ENCODE results near the gene LFNG. TPM values are rescaled to one million over a fixed set of nuclear protein-coding genes. Genes with fewer than 3 reads are reported as not detected.

The LFNG gene
- total and polyA plus RNA-seq, 4 donors = 0.22 to 2.9 (median 2.6) TPM

DNA sequence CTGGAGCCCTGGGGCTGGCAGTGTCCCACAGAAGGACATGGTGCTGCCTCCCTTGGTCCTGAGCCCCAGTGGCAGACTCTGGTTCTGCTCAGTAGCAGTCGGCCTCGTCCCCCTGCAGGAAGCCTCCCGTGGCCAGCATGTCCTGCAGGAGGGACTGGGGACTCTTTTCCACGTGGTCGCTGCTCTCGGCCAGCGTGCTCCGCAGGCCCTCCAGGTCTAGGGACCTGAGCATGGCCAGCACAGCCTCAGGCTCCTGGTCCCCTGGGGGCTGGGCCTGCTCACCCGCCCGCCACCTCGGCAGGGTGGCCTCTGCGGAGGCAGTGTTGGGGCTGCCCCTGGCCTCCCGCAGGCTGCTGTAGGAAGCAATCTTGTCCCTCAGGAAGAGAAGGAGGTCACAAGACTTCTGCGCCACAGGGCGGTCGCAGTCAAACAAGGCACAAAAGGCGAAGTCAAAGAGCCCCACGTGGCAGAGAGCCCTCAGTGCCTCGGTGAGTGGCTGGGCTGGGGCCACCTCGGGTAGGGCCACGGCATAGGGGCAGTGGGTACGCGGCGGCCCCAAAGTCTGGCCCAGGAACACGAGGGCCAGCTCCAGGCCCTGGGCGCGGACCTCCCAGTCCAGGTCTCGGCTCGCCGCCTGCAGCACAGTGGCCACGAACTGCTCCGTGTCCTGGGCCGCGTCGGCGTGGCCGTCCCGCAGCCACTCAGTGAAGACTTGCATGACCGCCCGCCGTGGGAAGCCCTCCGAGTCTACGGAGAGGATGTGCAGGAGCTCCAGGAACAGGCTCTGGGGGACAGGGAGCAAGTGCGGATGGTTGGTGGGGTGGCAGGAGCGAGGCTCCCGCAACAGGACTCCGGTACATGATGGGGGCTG is 18.6 kb downstream of the LFNG start:
- DNase-seq (ENCODE audit: low spot score) = no peak
- TF ChIP-seq HNF4A (conservative IDR thresholded peaks at IDR 0.05) = no peak
- TF ChIP-seq, protein P1, sequence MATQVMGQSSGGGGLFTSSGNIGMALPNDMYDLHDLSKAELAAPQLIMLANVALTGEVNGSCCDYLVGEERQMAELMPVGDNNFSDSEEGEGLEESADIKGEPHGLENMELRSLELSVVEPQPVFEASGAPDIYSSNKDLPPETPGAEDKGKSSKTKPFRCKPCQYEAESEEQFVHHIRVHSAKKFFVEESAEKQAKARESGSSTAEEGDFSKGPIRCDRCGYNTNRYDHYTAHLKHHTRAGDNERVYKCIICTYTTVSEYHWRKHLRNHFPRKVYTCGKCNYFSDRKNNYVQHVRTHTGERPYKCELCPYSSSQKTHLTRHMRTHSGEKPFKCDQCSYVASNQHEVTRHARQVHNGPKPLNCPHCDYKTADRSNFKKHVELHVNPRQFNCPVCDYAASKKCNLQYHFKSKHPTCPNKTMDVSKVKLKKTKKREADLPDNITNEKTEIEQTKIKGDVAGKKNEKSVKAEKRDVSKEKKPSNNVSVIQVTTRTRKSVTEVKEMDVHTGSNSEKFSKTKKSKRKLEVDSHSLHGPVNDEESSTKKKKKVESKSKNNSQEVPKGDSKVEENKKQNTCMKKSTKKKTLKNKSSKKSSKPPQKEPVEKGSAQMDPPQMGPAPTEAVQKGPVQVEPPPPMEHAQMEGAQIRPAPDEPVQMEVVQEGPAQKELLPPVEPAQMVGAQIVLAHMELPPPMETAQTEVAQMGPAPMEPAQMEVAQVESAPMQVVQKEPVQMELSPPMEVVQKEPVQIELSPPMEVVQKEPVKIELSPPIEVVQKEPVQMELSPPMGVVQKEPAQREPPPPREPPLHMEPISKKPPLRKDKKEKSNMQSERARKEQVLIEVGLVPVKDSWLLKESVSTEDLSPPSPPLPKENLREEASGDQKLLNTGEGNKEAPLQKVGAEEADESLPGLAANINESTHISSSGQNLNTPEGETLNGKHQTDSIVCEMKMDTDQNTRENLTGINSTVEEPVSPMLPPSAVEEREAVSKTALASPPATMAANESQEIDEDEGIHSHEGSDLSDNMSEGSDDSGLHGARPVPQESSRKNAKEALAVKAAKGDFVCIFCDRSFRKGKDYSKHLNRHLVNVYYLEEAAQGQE (IDR thresholded peaks at IDR 0.05) = no peak
- TF ChIP-seq, protein P2, sequence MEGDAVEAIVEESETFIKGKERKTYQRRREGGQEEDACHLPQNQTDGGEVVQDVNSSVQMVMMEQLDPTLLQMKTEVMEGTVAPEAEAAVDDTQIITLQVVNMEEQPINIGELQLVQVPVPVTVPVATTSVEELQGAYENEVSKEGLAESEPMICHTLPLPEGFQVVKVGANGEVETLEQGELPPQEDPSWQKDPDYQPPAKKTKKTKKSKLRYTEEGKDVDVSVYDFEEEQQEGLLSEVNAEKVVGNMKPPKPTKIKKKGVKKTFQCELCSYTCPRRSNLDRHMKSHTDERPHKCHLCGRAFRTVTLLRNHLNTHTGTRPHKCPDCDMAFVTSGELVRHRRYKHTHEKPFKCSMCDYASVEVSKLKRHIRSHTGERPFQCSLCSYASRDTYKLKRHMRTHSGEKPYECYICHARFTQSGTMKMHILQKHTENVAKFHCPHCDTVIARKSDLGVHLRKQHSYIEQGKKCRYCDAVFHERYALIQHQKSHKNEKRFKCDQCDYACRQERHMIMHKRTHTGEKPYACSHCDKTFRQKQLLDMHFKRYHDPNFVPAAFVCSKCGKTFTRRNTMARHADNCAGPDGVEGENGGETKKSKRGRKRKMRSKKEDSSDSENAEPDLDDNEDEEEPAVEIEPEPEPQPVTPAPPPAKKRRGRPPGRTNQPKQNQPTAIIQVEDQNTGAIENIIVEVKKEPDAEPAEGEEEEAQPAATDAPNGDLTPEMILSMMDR (IDR thresholded peaks at IDR 0.05; ENCODE audit: low read depth, low read length, missing input control) = no peak
- TF ChIP-seq HNF4G (IDR thresholded peaks at IDR 0.05) = no peak
- TF ChIP-seq, protein P3, sequence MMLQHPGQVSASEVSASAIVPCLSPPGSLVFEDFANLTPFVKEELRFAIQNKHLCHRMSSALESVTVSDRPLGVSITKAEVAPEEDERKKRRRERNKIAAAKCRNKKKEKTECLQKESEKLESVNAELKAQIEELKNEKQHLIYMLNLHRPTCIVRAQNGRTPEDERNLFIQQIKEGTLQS (IDR thresholded peaks at IDR 0.05) = no peak
- no peak for TF ChIP-seq NR2F2 (IDR thresholded peaks at IDR 0.05)
- TF ChIP-seq RAD21 (IDR thresholded peaks at IDR 0.05) = no peak

DNA sequence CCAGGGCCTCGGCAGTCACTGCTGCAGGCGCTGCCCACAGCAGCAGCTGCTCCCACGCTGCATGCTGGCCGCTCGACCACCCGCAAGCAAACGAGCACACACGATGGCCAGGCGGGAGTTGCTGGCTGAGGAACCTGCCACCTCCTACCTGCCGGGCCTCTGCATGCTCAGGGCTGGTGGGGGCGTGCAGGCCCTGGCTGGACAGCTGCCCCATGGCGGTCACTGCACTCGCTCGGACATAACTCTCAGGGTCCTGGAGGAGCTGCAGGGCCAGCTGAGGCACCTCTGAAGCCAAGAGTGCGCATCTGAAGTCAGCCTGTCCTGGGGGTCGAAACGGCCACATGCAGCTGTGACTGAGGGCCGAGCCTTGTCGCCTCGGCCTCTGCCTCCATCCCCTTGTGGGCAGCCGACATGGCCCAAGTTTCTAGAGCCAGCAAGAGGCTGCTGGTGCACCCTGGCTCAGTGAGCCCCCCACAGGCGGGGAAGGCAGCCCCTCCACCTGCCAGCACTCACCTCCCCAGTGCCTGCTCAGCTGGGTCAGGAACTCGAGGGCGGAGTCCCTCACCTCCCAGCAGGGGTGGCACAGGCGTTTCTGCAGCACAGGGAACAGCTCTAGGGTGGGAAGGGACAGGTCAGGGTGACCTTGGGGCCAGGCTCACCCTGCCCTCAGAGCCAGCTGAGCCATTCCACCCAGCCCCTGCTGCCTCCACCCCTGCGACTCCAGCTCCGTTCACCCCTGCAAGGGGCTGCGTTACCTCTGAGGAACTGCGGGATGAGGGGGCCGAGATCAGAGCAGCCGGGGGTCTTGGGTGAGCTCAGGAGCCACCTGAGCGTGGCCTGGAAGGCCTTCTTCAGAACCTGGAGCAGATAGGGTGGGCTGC is 19.7 kb downstream of the LFNG start:
- no peak for DNase-seq (ENCODE audit: low spot score)
- no peaks in the 10 kb centered on the region for H3K4me1 ChIP-seq (ENCODE audit: control insufficient read depth in 4 of 4, insufficient read depth in 4 of 4, low read length in 3 of 4)
- TF ChIP-seq, protein P4, sequence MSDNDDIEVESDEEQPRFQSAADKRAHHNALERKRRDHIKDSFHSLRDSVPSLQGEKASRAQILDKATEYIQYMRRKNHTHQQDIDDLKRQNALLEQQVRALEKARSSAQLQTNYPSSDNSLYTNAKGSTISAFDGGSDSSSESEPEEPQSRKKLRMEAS (IDR thresholded peaks at IDR 0.05) = no peak
- TF ChIP-seq, protein P5, sequence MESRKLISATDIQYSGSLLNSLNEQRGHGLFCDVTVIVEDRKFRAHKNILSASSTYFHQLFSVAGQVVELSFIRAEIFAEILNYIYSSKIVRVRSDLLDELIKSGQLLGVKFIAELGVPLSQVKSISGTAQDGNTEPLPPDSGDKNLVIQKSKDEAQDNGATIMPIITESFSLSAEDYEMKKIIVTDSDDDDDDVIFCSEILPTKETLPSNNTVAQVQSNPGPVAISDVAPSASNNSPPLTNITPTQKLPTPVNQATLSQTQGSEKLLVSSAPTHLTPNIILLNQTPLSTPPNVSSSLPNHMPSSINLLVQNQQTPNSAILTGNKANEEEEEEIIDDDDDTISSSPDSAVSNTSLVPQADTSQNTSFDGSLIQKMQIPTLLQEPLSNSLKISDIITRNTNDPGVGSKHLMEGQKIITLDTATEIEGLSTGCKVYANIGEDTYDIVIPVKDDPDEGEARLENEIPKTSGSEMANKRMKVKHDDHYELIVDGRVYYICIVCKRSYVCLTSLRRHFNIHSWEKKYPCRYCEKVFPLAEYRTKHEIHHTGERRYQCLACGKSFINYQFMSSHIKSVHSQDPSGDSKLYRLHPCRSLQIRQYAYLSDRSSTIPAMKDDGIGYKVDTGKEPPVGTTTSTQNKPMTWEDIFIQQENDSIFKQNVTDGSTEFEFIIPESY (IDR thresholded peaks at IDR 0.05) = no peak
- TF ChIP-seq FOXA2 (IDR thresholded peaks at IDR 0.05) (no peak), RAD21 (IDR thresholded peaks at IDR 0.05) (no peak)
- TF ChIP-seq, protein P3 (IDR thresholded peaks at IDR 0.05) = no peak
- WGBS = 96% methylated on average over 32 of the region's 32 CpGs
- H3K9ac ChIP-seq (ENCODE audit: low read depth in 1 of 2, low read length in 2 of 2) = no peak overlapping the region
- no peaks in the 10 kb centered on the region for H3K9me3 ChIP-seq (ENCODE audit: control insufficient read depth in 4 of 4, low read length in 3 of 4)
- no peak overlapping the region for H3K27ac ChIP-seq (ENCODE audit: low read depth in 1 of 2, low read length in 2 of 2)
- no peak overlapping the region for H3K4me3 ChIP-seq (ENCODE audit: low read depth in 1 of 3, low read length in 3 of 3)
- no peaks in the 10 kb centered on the region for H3K27me3 ChIP-seq (ENCODE audit: control insufficient read depth in 4 of 4, insufficient read depth in 4 of 4, low read length in 3 of 4)
- H3K36me3 ChIP-seq (ENCODE audit: control insufficient read depth in 4 of 4, insufficient read depth in 3 of 4, low read depth in 1 of 4, low read length in 3 of 4) = peaks cover 6 to 50% (median 22%) of the 10 kb centered on the region in 4 donors

More for the DNA sequence above, 18.6 kb downstream of the LFNG start:
- Histone ChIP-seq H3K9me3 (ENCODE audit: control insufficient read depth in 4 of 4, low read length in 3 of 4) (no peaks in the 10 kb centered on the region), H3K27me3 (ENCODE audit: control insufficient read depth in 4 of 4, insufficient read depth in 4 of 4, low read length in 3 of 4) (no peaks in the 10 kb centered on the region), H3K27ac (ENCODE audit: low read depth in 1 of 2, low read length in 2 of 2) (no peak overlapping the region), H3K4me1 (ENCODE audit: control insufficient read depth in 4 of 4, insufficient read depth in 4 of 4, low read length in 3 of 4) (no peaks in the 10 kb centered on the region), H3K4me3 (ENCODE audit: low read depth in 1 of 3, low read length in 3 of 3) (no peak overlapping the region), H3K36me3 (ENCODE audit: control insufficient read depth in 4 of 4, insufficient read depth in 3 of 4, low read depth in 1 of 4, low read length in 3 of 4) (peaks cover 6 to 42% (median 16%) of the 10 kb centered on the region in 4 donors), H3K9ac (ENCODE audit: low read depth in 1 of 2, low read length in 2 of 2) (no peak overlapping the region)
- 95% methylated on average over 47 of the region's 47 CpGs for WGBS
